HEK293 (cell line): ENCODE results near the gene ZAR1.

Experiments
- CTCF ChIA-PET: fragments of 350-600 bp; formaldehyde crosslinking; extraction: SDS; loops from one replicate; lab custom pipeline; 2021; ENCODE audit warnings: antibody characterized with exemption; lab: Yijun Ruan, JAX
- POLR2A ChIA-PET: fragments of 300-600 bp; formaldehyde crosslinking; extraction: SDS; loops from one replicate; lab custom pipeline; 2020; ENCODE audit warnings: antibody characterized with exemption, inconsistent platforms; lab: Yijun Ruan, JAX
- H3K27ac ChIP-seq: fragments of 200-500 bp; sonication (Bioruptor generic); 2 replicates; pipeline ENCODE4 v1.5.1; 2014; ENCODE audit warnings: low read depth, low read length, control low read depth, inconsistent platforms; ENCODE audit errors: extremely low read depth
- H3K36me3 ChIP-seq, 2 experiments: fragments of 200-500 bp in 1 of 2; sonication (Bioruptor generic) in 1 of 2; 1 replicate in 1 of 2; 2 replicates in 1 of 2; pipeline ENCODE4 v1.5.1; 2014 to 2017; ENCODE audit warnings: inconsistent platforms in 2 of 2, low read length in 2 of 2; ENCODE audit not compliant: control insufficient read depth in 2 of 2, insufficient read depth in 1 of 2
- H3K4me1 ChIP-seq: fragments of 200-500 bp; sonication (Bioruptor generic); 2 replicates; pipeline ENCODE4 v1.5.1; 2014; ENCODE audit warnings: mild to moderate bottlenecking, low read length, inconsistent platforms; ENCODE audit not compliant: control insufficient read depth, insufficient read depth
- H3K4me3 ChIP-seq: 2 replicates; pipeline ENCODE4 v1.5.1; 2011; ENCODE audit warnings: low read depth, mild to moderate bottlenecking, control low read depth, low read length, moderate library complexity
- H3K9me3 ChIP-seq: fragments of 200-500 bp; sonication (Bioruptor generic); 2 replicates; pipeline ENCODE4 v1.5.1; 2014; ENCODE audit warnings: low read depth, low read length, inconsistent platforms; ENCODE audit not compliant: control insufficient read depth, insufficient read depth
- BCL11B ChIP-seq: fragments of 450-650 bp; formaldehyde crosslinking; IDR thresholded peaks from 2 replicates; pipeline ENCODE4 v1.5.1; 2016; ENCODE audit warnings: low read depth, missing biosample characterization, missing genetic modification characterization
- ELK4 ChIP-seq: IDR thresholded peaks from 2 replicates; pipeline ENCODE4 v1.6.1; 2011; ENCODE audit warnings: mild to moderate bottlenecking, low read depth, low read length, borderline replicate concordance
- HIC1 ChIP-seq: fragments of 450-650 bp; formaldehyde crosslinking; IDR thresholded peaks from 2 replicates; pipeline ENCODE4 v1.5.1; 2016; ENCODE audit warnings: missing biosample characterization, missing genetic modification characterization
- PRDM10 ChIP-seq: fragments of 450-650 bp; formaldehyde crosslinking; IDR thresholded peaks from 2 replicates; pipeline ENCODE4 v1.5.1; 2016; ENCODE audit warnings: missing biosample characterization, missing genetic modification characterization
- SP2 ChIP-seq: fragments of 450-650 bp; formaldehyde crosslinking; IDR thresholded peaks from 2 replicates; pipeline ENCODE4 v1.5.1; 2016; ENCODE audit warnings: missing biosample characterization, missing genetic modification characterization
- WT1 ChIP-seq: fragments of 450-650 bp; formaldehyde crosslinking; IDR thresholded peaks from 2 replicates; pipeline ENCODE4 v1.5.1; 2016; ENCODE audit warnings: missing biosample characterization, missing genetic modification characterization
- ZBTB6 ChIP-seq: fragments of 450-650 bp; formaldehyde crosslinking; IDR thresholded peaks from 2 replicates; pipeline ENCODE4 v1.5.1; 2017; ENCODE audit warnings: missing biosample characterization, missing genetic modification characterization
- ZNF114 ChIP-seq: fragments of 450-650 bp; formaldehyde crosslinking; IDR thresholded peaks from 2 replicates; pipeline ENCODE4 v1.5.0; 2017; ENCODE audit warnings: missing biosample characterization, missing genetic modification characterization
- ZNF155 ChIP-seq: fragments of 450-650 bp; formaldehyde crosslinking; IDR thresholded peaks from 2 replicates; pipeline ENCODE4 v1.5.1; 2016; ENCODE audit warnings: missing biosample characterization, missing genetic modification characterization
- ZNF157 ChIP-seq: fragments of 450-650 bp; formaldehyde crosslinking; IDR thresholded peaks from 2 replicates; pipeline ENCODE4 v1.5.1; 2016; ENCODE audit warnings: missing biosample characterization, missing genetic modification characterization
- ZNF2 ChIP-seq: fragments of 450-650 bp; formaldehyde crosslinking; IDR thresholded peaks from 2 replicates; pipeline ENCODE4 v1.5.1; 2016; ENCODE audit warnings: missing biosample characterization, missing genetic modification characterization
- ZNF26 ChIP-seq: fragments of 450-650 bp; formaldehyde crosslinking; IDR thresholded peaks from 2 replicates; pipeline ENCODE4 v1.5.1; 2016; ENCODE audit warnings: missing biosample characterization, missing genetic modification characterization
- ZNF292 ChIP-seq: fragments of 450-650 bp; formaldehyde crosslinking; IDR thresholded peaks from 2 replicates; pipeline ENCODE4 v1.5.1; 2016; ENCODE audit warnings: low read depth, missing biosample characterization, missing genetic modification characterization, borderline replicate concordance
- ZNF473 ChIP-seq: fragments of 450-650 bp; formaldehyde crosslinking; IDR thresholded peaks from 2 replicates; pipeline ENCODE4 v1.5.1; 2017; ENCODE audit warnings: missing biosample characterization, missing genetic modification characterization
- ZNF501 ChIP-seq: fragments of 450-650 bp; formaldehyde crosslinking; IDR thresholded peaks from 2 replicates; pipeline ENCODE4 v1.5.1; 2016; ENCODE audit warnings: missing biosample characterization, missing genetic modification characterization
- ZNF518A ChIP-seq: fragments of 450-650 bp; formaldehyde crosslinking; conservative IDR thresholded peaks from 2 replicates; pipeline ENCODE4 v1.5.1; 2016; ENCODE audit warnings: low read depth, missing biosample characterization, missing genetic modification characterization
- ZNF529 ChIP-seq: fragments of 450-650 bp; formaldehyde crosslinking; IDR thresholded peaks from 2 replicates; pipeline ENCODE4 v1.5.1; 2017; ENCODE audit warnings: missing genetic modification characterization, missing biosample characterization; ENCODE audit not compliant: insufficient replicate concordance
- ZNF558 ChIP-seq: fragments of 450-650 bp; formaldehyde crosslinking; IDR thresholded peaks from 2 replicates; pipeline ENCODE4 v1.5.1; 2016; ENCODE audit warnings: missing biosample characterization, missing genetic modification characterization
- ZNF623 ChIP-seq: fragments of 450-650 bp; formaldehyde crosslinking; IDR thresholded peaks from 2 replicates; pipeline ENCODE4 v1.5.1; 2016; ENCODE audit warnings: missing biosample characterization, missing genetic modification characterization
- ZNF76 ChIP-seq: fragments of 450-650 bp; formaldehyde crosslinking; IDR thresholded peaks from 2 replicates; pipeline ENCODE4; 2016; ENCODE audit warnings: low read depth, missing biosample characterization, missing genetic modification characterization, borderline replicate concordance
- ZXDB ChIP-seq: fragments of 450-650 bp; formaldehyde crosslinking; IDR thresholded peaks from 2 replicates; pipeline ENCODE4 v1.5.1; 2016; ENCODE audit warnings: missing biosample characterization, missing genetic modification characterization

The ZAR1 gene

GRCh38 chr4:48539597-48539996, 49.5 kb downstream of the ZAR1 start:
- ChIA-PET POLR2A (no interaction called here), CTCF (no interaction called here)
- H3K36me3 ChIP-seq, result peaks cover 0 to 54% of the 10 kb centered on the region in 2 experiments; a peak in 2 of 3 replicates
- TF ChIP-seq ZBTB6 (tag by site-specific recombination) (no peak), ZNF26 (tag by site-specific recombination) (no peak), ZNF155 (no peak), ZNF518A (tag by site-specific recombination) (no peak), ZNF558 (tag by site-specific recombination) (no peak), ZNF76 (tag by site-specific recombination) (no peak), ZNF292 (tag by site-specific recombination) (no peak), ZXDB (tag by site-specific recombination) (no peak), BCL11B (tag by site-specific recombination) (no peak), HIC1 (tag by site-specific recombination) (no peak), ZNF2 (tag by site-specific recombination) (no peak), ZNF501 (no peak), SP2 (tag by site-specific recombination) (no peak), ZNF473 (no peak), ZNF114 (tag by site-specific recombination) (no peak)
- no peaks in the 10 kb centered on the region for H3K9me3 ChIP-seq
- no peak overlapping the region for H3K27ac ChIP-seq
- no peaks in the 10 kb centered on the region for H3K4me1 ChIP-seq
- no peak overlapping the region for H3K4me3 ChIP-seq

GRCh38 chr4:48542888-48543287, 52.8 kb downstream of the ZAR1 start:
- ChIA-PET CTCF (interaction anchor here (0.9 kb wide), 1 partner anchor 10 kb away, joined by 3 read pairs; no protein-coding TSS in a partner anchor), POLR2A (no interaction called here)
- Histone ChIP-seq H3K27ac (no peak overlapping the region), H3K9me3 (no peaks in the 10 kb centered on the region), H3K36me3 (peaks cover 0 to 63% of the 10 kb centered on the region in 2 experiments; a peak in 2 of 3 replicates), H3K4me3 (no peak overlapping the region), H3K4me1 (no peaks in the 10 kb centered on the region)
- TF ChIP-seq WT1 (tag by site-specific recombination), result no peak
- no peak for TF ChIP-seq ELK4
- TF ChIP-seq ZNF623 (tag by site-specific recombination), result peak; percentile 60
- TF ChIP-seq PRDM10 (tag by site-specific recombination), result no peak
- no peak for TF ChIP-seq ZNF473
- no peak for TF ChIP-seq ZNF529
- TF ChIP-seq ZNF157 (tag by site-specific recombination), result no peak
